ENCODE measurements around the gene MAPK8IP3. TPM values are rescaled to one million over a fixed set of nuclear protein-coding genes. Genes with fewer than 3 reads are reported as not detected.
A peak's percentile ranks its signal among the peaks of the same experiment; 100 is the strongest.
"Not testable (repeated sequence)": the region's sequence is repeated elsewhere in the genome, so short reads cannot be mapped to it uniquely, and the experiment has no call there.

MAPK8IP3 gene
- total RNA-seq, 2 donors from 2014 or later = 76.1 to 83.6 TPM

DNA sequence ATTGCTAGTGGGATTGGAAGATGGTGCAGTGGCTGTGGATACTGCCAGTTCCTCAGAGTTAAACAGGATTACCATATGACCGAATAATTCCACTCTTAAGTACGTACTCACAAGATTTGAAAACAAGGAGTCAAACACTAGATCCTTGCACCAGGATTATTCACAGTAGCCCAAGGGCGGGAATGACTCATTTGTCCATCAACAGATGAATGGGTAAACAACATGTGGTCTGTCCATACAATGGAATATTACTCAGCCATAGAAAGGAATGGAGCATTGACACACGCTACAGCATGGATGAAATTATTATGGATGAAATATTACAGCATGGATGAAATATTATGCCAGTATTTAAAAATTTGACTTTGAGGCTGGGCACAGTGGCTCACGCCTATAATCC, 9.1 kb upstream of the MAPK8IP3 start:
- ATAC-seq (peak in 1 of 2 donors; percentile 22), DNase-seq (ENCODE audit: low spot score in 2 of 2) (no peak)
- Mint-ChIP-seq H3K36me3 (peaks cover 8 to 19% of the 10 kb centered on the region in 2 donors), H3K9me3 (no peaks in the 10 kb centered on the region), H3K27ac (no peak overlapping the region)

DNA sequence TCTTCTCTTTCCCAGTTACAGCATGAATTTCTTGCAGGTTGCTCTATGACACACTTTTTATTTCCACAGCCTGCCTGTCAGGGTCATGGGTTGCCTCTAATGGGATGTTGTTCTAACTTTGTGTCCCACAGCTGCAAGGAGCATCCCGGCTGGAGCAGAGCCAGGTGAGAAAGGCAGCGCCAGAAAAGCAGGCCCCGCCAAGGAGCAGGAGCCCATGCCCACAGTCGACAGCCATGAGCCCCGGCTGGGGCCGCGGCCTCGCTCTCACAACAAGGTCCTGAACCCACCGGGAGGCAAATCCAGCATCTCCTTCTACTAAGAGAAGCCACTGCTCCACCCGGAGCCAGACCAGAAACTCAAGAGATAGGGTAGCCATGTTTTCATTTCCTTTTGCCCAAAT, 7.3 kb upstream of the MAPK8IP3 start:
- DNase-seq (ENCODE audit: low spot score in 2 of 2) = no peak
- no peaks in the 10 kb centered on the region for H3K9me3 Mint-ChIP-seq
- H3K36me3 Mint-ChIP-seq = peaks cover 4 to 14% of the 10 kb centered on the region in 2 donors
- peak overlapping the region; percentile 58 to 90 for H3K27ac Mint-ChIP-seq
- ATAC-seq = no peak

DNA sequence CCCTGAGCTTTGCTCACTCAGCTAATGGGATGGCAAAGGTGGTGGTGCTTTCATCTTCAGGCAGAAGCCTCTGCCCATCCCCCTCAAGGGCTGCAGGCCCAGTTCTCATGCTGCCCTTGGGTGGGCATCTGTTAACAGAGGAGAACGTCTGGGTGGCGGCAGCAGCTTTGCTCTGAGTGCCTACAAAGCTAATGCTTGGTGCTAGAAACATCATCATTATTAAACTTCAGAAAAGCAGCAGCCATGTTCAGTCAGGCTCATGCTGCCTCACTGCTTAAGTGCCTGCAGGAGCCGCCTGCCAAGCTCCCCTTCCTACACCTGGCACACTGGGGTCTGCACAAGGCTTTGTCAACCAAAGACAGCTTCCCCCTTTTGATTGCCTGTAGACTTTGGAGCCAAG, 5.7 kb upstream of the MAPK8IP3 start:
- no peak for ATAC-seq
- no peak for DNase-seq (ENCODE audit: low spot score in 2 of 2)
- Mint-ChIP-seq H3K9me3 (no peaks in the 10 kb centered on the region), H3K27ac (peak overlapping the region in 1 of 2 donors; percentile 60), H3K36me3 (peaks cover 4 to 5% of the 10 kb centered on the region in 2 donors)

DNA sequence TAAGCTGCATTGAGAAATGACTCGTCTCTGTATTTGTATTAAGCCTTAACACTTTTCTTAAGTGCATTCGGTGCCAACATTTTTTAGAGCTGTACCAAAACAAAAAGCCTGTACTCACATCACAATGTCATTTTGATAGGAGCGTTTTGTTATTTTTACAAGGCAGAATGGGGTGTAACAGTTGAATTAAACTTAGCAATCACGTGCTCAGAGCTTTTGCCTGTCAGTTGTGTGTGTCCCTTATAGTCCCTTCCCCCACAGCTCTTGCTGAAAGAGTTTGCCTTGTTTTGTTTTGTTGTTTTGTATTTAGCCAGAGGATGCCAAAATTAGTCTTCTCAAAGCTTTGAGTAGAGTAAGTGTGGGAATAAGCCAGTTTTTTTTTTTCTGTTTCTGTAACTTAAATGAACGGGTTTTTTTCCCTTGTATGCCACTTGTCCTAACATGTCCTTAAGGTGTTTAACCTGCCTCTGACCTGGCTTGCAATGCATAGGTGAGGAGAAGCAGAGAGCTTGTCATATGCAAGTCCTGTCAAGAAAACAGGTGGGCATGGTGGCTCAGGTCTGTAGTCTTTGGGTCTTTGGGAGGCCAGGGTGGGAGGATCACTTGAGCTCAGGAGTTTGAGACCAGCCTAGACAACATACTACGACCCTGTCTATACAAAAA, 4.6 kb upstream of the MAPK8IP3 start:
- ATAC-seq (no peak), DNase-seq (ENCODE audit: low spot score in 2 of 2) (no peak)
- Mint-ChIP-seq H3K36me3 (peaks cover 4% of the 10 kb centered on the region in 2 donors), H3K27ac (peak overlapping the region; percentile 57 to 60), H3K9me3 (no peaks in the 10 kb centered on the region)

DNA sequence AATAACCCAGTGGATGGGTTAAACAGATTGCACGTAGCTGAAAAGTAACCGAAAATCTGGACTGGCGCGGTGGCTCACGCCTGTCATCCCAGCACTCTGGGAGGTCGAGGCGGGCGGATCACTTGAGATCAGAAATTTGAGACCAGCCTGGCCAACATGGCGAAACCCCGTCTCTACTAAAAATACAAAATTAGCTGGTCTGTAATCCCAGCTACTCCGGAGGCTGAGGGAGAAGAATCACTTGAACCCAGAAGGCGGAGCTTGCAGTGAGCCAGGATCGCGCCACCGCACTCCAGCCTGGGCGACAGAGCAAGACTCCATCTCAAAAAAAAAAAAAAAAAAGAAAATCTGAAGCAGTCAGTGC, 689 bp upstream of the MAPK8IP3 start:
- ATAC-seq = peak; percentile 35 to 38
- peak overlapping the region; percentile 96 to 99 for H3K27ac Mint-ChIP-seq
- DNase-seq (ENCODE audit: low spot score in 2 of 2); H3K36me3 Mint-ChIP-seq; H3K9me3 Mint-ChIP-seq: not testable (repeated sequence)

DNA sequence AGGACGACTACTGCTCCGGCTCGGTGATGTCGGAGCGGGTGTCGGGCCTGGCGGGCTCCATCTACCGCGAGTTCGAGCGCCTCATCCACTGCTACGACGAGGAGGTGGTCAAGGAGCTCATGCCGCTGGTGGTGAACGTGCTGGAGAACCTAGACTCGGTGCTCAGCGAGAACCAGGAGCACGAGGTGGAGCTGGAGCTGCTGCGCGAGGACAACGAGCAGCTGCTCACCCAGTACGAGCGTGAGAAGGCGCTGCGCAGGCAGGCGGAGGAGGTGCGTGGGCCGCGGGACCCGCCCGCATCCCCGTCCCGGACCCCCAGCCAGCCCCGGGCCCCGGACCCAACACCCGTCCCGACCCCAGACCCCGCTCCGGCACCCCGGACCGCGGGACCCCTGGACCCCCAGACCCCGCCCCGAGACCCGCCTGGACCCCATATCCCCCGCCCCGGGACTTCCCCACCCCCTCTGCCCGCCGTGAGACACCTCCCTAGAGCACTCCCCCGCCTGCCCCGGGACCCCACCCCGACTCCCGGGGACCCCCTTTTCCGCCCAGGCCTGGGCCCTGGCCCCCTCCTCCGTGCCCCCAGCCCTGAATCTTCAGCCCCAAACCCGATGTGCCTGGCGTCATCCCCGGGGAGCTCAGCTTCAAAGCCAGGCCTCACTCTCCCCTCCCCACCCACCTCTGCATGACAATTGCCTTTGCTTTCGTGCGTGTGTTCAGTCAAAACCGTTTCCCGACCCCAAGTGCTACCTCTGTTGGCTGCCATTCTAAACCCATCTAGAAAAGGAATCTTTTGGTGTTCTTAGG, 594 bp downstream of the MAPK8IP3 start:
- ATAC-seq (peak; percentile 31 to 39), DNase-seq (ENCODE audit: low spot score in 2 of 2) (peak in 1 of 2 donors; percentile 44)
- Mint-ChIP-seq H3K9me3 (no peaks in the 10 kb centered on the region), H3K36me3 (peaks cover 0 to 7% of the 10 kb centered on the region in 2 donors), H3K27ac (peak overlapping the region; percentile 91 to 96)

DNA sequence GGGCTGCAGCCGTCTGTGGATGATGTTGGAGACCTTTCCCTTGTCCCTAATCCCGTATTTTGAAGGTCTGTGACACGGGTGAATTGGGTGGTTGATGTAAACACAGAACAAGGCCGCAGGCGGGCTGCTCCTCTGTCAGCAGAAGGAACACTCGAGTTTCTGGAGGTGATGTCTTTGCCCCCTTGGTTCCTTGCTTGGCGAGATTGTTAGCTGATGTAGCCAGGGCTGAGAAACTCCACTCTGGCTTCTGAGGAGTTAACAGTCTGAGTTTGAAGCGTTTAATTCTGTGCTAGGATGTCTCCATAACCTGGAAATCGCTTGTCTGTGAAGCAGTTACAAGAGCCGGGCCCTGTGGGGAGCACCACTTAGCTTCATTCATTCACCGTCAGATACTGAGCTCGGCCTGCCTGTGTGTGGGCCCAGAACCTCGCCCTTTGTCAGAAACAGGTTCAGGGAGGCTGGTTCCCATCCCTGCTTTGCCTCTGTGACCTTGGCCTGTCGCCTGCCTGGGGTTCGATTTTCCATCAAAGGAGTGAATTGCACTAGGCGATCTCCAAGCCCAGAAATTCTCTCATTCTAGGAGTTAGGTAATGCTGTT, 1.3 kb downstream of the MAPK8IP3 start:
- Mint-ChIP-seq H3K27ac (peak overlapping the region; percentile 91 to 96), H3K36me3 (peaks cover 0 to 7% of the 10 kb centered on the region in 2 donors), H3K9me3 (no peaks in the 10 kb centered on the region)
- ATAC-seq = no peak
- no peak for DNase-seq (ENCODE audit: low spot score in 2 of 2)

DNA sequence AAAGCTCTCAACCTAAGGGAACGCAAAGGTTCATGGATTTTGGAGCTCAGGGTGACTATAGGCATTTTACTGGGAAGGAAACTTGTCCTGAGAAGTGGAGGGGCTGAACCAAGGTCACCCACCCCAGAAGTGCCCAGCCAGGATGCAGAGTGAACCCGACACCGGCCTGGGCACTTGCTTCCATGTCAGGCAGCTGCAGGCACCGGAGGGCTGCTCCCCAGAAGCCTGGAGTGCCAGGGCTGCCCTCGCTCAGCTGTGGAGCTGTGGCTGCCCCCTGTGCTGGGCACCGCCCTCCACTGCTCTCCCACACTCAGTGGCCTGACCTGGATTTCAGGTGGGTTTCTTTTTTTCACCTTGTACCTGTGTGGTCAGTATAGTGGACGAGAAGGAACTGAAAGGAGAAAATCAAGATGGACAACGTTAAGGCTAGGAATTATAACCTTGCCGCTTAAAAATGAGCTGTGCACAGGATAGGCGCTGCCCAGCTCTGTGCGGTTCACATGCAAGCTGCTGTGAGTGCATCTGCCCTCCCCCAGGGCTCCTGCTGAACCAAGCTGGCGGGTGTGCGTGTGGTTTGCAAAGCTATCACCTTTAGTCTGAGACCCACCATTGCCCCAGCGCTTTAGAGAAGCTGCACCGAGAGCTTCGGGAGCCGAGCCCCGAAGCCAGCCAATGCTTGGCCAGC, 2.2 kb downstream of the MAPK8IP3 start:
- Mint-ChIP-seq H3K36me3 (peaks cover 0 to 7% of the 10 kb centered on the region in 2 donors), H3K27ac (peak overlapping the region; percentile 45 to 96), H3K9me3 (no peaks in the 10 kb centered on the region)
- ATAC-seq = no peak
- no peak for DNase-seq (ENCODE audit: low spot score in 2 of 2)

DNA sequence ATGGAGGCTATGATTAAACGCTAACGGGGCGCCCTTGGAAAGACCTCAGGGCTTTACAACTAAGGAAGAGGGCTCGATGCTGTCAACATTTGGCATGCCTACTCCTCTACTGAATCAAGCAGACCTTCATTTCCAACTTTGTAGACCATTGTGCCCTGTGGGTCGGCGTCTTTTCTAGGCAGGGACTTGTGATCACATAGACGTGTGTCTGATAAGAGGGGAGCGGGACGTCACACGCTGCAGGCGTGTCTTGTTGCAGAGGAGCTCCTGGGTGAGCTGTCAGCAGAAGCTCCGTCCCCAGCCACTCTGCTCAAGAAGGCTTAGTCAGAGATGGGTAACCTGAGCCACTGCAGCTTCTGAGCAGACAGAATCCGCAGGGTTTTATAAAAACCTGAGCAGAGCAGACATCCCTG, 2.8 kb downstream of the MAPK8IP3 start:
- Mint-ChIP-seq H3K36me3 (peaks cover 0 to 7% of the 10 kb centered on the region in 2 donors), H3K9me3 (no peaks in the 10 kb centered on the region), H3K27ac (peak overlapping the region in 1 of 2 donors; percentile 96)
- DNase-seq (ENCODE audit: low spot score in 2 of 2) = no peak
- no peak for ATAC-seq

DNA sequence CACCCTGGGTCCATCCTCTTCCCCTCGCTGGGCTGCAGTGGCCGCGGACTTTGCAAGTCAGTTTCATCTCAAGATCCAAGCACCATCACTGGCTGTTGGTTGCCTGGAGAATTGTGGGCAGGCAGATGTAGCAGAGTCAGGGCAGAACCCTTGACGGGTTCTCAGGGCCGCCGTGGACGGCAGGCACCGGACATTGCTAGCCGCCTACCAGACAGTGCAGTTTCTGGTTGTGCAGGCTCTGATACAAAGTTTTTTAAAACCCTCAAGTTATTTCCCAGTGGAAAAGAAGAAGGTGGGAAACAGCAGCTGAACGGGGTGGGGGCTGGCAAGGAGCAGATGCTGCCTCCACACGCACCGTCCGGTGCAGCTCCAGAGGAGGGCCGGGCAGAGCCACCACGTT, 3.4 kb downstream of the MAPK8IP3 start:
- DNase-seq (ENCODE audit: low spot score in 2 of 2) (no peak), ATAC-seq (no peak)
- H3K36me3 Mint-ChIP-seq = peaks cover 0 to 7% of the 10 kb centered on the region in 2 donors
- no peak overlapping the region for H3K27ac Mint-ChIP-seq
- no peaks in the 10 kb centered on the region for H3K9me3 Mint-ChIP-seq

DNA sequence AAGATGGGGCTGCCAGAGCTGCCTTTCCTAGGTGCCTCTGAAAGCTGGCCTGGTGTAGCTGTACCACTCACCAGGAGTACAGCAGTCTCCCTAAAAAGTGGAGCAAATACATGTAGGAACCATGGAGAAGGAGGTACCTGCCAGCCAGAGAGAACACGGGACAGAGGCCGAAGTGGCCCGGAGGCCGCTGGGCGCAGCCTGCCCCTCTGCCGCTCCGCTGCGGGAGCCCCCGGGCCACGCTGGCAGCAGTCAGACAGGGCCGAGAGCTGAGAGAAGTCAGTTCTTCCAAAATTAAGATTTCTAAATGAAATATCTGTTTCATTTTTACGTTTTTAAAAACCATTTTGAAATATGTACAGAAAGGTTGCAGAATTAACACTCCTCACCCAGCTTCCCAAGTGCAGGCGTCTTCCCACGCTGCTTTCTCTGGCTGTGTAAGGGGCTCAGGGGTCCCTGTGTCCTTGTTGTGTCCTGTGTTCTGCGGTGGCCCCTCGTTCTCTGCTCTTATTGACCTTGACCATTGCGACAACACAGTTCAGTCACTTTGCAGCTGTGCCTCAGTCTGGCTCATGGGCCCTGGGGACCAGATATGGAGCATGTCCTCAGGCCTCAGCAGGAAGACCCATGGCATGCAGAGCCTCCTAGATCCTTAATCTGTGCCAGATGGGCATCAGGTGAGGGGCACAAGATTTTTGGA, 5.0 kb downstream of the MAPK8IP3 start:
- DNase-seq (ENCODE audit: low spot score in 2 of 2) (no peak), ATAC-seq (no peak)
- no peaks in the 10 kb centered on the region for H3K9me3 Mint-ChIP-seq
- H3K27ac Mint-ChIP-seq = no peak overlapping the region
- H3K36me3 Mint-ChIP-seq = peaks cover 0 to 7% of the 10 kb centered on the region in 2 donors

DNA sequence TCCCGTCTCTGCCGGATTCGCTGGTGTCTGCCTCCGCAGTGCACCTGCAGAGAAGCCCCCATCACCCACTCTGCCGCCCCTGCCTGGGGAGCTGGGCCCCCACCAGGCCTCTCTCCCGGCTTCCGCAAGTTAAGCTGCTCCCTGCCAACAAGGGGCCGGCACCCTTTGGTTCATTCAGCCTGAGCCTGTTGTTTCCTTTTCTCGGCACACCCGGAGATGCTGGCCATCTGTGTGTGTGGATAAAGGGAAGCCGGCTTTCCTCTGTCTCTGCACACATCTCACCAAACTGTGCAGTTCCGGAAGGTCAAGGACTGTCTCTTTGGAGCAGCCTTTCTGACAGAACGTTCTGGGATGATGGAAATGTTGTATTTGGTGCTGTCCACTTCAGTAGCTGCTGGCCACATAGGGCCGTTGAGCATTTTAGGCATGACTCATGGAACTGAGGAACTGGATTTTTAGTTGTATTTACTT, 6.8 kb downstream of the MAPK8IP3 start:
- peak overlapping the region in 1 of 2 donors; percentile 82 for H3K27ac Mint-ChIP-seq
- ATAC-seq = no peak
- DNase-seq (ENCODE audit: low spot score in 2 of 2) = no peak
- no peaks in the 10 kb centered on the region for H3K9me3 Mint-ChIP-seq
- no peaks in the 10 kb centered on the region for H3K36me3 Mint-ChIP-seq

DNA sequence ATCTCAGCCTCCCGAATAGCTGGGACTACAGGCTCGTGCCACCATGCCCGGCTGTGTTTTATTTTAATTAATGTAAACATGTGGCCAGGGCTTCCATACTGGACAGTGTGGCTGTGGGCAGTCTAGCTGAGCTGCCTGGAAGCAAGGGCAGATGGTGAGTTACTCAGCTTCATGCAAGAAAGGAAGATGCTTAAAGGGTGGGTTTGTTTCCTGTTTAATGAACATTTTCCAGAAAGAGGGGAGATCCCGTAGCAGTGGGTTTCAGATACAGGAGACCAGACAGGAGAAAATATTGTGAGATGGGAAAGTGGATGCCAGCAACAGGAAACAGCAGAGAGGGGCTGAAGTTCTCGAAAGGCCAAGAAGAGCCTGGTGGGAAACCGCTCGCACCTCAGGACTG, 7.3 kb downstream of the MAPK8IP3 start:
- Mint-ChIP-seq H3K36me3 (no peaks in the 10 kb centered on the region), H3K27ac (peak overlapping the region in 1 of 2 donors; percentile 82), H3K9me3 (no peaks in the 10 kb centered on the region)
- DNase-seq (ENCODE audit: low spot score in 2 of 2) (no peak), ATAC-seq (no peak)

DNA sequence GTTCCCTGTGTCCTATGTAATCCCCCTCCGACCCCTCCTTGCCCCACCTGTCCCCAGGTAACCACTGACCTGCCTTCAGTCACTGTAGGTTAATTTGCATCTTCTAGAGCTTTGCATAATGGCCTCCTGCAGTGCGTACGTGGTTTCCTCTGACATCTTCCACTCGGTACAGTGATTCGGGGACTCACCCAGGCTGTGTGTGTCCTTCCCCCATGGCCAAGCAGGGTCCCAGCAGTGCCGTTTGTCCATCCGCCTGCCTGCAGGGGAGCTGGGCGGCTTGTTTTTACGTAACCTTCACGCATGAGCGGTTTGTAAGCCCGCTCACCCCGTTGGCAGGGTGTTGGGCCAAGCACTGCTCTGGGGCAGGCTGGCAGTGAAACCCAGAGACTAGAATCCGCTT, 7.9 kb downstream of the MAPK8IP3 start:
- Mint-ChIP-seq H3K27ac (peak overlapping the region in 1 of 2 donors; percentile 14), H3K9me3 (no peaks in the 10 kb centered on the region), H3K36me3 (no peaks in the 10 kb centered on the region)
- no peak for DNase-seq (ENCODE audit: low spot score in 2 of 2)
- no peak for ATAC-seq

DNA sequence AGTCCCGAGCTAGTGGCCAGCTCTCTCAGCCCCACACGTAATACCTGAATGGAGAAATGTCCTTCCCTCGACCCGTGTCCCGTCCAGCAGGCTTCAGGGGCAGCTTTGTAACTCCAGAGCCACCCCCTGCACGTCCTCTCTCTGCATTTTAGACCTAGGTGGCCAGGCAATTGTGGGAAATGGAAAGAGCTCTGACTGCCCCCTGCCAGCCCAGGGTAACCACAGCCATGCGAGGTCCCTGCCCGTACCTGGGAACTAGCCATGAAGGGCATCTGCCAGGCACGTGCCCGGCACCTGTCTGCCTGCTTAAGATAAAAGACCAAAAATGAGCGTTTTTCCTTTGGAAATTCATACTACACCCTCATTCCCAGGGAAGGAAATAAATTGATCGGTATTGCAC, 9.2 kb downstream of the MAPK8IP3 start:
- Mint-ChIP-seq H3K27ac (no peak overlapping the region), H3K9me3 (no peaks in the 10 kb centered on the region), H3K36me3 (no peaks in the 10 kb centered on the region)
- DNase-seq (ENCODE audit: low spot score in 2 of 2) = no peak
- no peak for ATAC-seq

DNA sequence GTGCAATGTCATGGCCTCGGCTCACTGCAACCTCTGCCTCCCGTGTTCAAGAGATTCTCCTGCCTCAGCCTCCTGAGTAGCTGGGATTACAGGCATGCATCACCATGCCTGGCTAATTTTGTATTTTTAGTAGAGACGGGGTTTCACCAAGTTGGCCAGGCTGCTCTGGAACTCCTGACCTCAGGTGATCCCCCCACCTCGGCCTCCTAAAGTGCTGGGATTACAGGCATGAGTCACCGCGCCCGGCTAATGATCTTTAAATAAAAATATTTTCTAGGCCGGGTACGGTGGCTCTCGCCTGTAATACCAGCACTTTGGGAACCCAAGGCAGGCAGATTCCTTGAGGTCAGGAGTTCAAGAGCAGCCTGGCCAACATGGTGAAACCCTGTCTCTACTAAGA, 12.2 kb downstream of the MAPK8IP3 start:
- H3K9me3 Mint-ChIP-seq; H3K27ac Mint-ChIP-seq; H3K36me3 Mint-ChIP-seq; ATAC-seq; DNase-seq (ENCODE audit: low spot score in 2 of 2): not testable (repeated sequence)

All from activated naive CD4-positive, alpha-beta T cell treated with anti-CD3 and anti-CD28 coated beads, Interleukin-2, amount 50 U/mL, for 72 hours (primary cell).